HG03432 (cell line): ENCODE data around the gene COL11A1.
"Not testable (repeated sequence)": the region's sequence is repeated elsewhere in the genome, so short reads cannot be mapped to it uniquely, and the experiment has no call there.

ENCODE experiments used
- ATAC-seq: cut with Tn5 transposase; IDR thresholded peaks from one replicate; pipeline ENCODE4 v1.9.1; 2021; ENCODE audit warnings: mild to moderate bottlenecking, moderate library complexity; ENCODE audit not compliant: unreplicated experiment

Gene COL11A1

GRCh38 chr1:103084181-103084580 is 24.1 kb downstream of the COL11A1 start:
- ATAC-seq: no peak

GRCh38 chr1:103075316-103076000 is 32.9 kb downstream of the COL11A1 start:
- ATAC-seq: no peak

DNA sequence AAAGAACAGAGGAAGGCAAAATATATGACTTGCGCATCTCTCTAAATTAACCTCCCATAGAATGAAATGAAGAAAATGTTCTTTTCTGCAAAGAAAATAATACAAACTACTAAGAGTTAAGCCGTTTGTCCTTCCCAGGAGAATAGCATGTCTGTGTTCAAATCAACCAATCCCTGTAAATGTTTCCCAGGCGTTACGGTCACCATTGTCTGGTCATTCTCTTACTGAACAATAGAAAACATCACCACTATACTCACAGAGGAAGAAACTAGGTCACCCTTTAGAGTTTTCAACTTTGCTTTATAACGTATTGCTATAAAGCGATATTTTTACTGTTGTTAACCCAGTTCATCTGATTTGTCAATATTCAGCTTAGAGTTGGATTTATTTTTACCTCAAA is 34.1 kb downstream of the COL11A1 start:
- ATAC-seq: no peak

DNA sequence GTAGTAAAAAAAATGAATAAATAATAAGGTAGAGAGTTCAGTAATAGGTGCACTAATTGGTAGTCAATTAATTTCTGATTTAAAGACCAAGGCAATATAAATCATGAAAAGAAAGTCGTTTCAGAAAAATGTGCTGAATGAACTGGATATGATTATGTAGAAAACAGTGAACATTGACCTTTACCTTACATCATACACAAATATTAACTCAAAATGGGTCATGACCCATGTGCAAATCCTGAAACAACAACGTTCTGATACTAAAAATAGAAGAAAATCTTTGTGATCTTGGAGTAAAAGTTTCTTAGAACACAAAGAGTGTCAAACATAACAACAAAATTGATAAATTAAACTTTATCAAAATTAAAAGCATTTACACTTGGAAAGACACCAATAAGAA is 39.1 kb downstream of the COL11A1 start:
- ATAC-seq: no peak

DNA sequence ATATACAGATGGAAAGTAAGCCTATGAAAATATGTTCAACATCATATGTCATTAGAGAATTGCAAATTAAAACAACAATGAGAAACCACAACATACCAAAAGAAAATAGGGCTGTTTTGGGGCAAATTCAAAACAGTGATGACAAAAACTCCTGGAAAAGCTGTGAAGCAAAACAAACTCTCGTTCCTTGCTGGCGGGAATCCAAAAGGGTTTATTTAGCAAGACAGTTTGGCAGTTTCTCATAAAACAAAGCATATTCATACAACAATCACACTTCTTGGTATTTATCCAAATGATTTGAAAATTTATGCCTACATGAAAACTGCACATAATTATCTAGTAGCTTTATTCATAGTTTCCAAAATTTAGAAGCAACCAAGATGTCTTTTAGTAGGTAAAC is 44.4 kb downstream of the COL11A1 start:
- ATAC-seq: no peak

DNA sequence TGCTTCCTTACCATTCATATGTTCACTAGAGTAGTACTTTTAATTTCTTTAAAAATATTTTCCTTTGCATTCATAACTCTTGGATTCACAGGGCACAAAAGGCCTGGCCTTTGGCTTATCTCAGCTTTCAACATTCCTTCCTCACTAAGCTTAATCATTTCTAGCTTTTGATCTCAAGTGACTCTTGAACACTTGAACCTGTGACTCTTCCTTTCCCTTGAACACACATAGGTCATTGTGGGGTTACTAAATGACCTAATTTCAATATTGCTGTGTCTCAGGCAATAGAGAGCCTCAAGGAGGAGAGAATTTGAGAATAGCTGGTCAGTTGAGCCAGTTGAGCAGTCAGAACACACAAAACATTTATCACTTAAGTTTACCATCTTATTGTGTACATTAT is 49.9 kb downstream of the COL11A1 start:
- no peak for ATAC-seq

DNA sequence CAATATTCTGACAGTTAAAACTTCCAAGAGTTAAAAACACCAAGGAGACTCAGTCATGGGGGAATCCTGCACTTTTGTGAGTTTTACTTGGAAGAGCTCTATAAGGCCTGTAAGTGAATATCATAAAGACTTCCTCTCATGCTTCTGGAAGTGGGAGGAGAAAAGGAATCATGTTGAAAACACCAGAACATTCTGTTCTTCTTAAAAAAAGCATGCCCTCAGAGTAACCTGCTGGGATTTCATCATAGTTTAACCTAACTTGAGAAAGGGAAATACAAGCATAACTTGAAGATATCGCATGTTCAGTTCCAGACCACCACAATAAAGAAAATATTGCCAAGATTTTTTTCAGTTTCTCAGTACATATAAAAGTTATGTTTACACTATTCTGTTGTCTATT is 51.9 kb downstream of the COL11A1 start:
- ATAC-seq: no peak

- not testable (repeated sequence) for ATAC-seq
These were observed 80.2 kb downstream of the COL11A1 start for GRCh38 chr1:103028110-103028509.

- ATAC-seq: no peak
These were observed 82.4 kb downstream of the COL11A1 start for GRCh38 chr1:103025858-103026409.

GRCh38 chr1:103024051-103024450 is 84.3 kb downstream of the COL11A1 start:
- no peak for ATAC-seq

- no peak for ATAC-seq
These were observed 106.3 kb downstream of the COL11A1 start for GRCh38 chr1:103002005-103002404.

DNA sequence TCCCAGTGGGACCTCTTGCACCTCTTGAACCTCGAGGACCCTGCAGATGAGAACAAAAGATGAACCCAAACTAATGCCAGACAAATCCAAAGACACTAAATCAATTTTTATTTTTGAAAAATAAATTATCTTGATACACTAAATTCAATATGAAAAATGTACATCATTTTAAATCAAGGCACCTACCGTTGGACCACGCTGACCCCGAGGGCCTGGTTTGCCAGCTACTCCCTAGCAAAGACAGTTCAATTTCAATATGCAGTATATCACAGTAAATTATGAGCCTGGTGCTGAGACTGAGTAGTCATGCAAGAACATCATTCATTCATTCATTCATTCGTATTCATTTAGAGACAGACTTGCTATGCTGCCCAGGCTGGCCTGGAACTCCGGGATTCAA is 129.4 kb downstream of the COL11A1 start:
- ATAC-seq: no peak

DNA sequence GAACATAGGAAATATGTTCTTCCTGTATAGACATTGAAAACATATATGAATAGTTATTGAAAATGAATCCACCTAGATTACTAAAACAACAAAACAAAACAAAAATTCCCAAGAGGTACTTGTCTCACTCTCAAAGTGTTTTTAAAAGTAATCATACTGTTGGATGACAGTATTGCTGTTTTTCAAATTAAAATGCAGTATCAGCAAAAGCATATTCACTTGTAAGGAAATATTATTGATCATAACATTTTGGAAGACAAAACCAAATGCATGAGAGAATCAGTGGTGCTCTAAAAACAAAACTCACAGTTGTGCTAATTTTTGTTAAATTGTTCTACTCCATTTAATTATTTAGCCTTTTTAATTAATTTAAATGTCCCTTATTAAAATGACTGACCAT is 131.0 kb downstream of the COL11A1 start:
- ATAC-seq: no peak

- ATAC-seq: peak; percentile 77
These were observed 137.7 kb downstream of the COL11A1 start for GRCh38 chr1:102970496-102971078.

- no peak for ATAC-seq
These were observed 140.5 kb downstream of the COL11A1 start for GRCh38 chr1:102967786-102968185.

DNA sequence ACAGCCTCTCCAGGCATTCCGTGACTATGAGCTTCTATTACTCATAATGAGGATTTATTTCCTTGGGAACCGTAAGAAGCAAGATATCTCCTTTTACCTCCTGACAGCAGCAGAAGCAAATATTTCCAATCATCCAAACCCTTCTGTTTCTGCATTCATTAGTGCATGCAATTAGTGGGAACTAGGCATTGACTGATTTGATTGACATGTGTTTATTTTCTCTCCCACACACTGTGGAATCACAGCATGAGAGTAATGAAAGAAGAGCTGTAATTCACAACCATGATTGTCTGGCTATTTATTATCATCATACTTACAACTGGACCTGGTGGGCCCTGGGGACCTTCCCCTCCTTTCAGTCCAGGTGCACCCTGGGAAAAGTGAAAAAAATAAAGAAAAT is 146.8 kb downstream of the COL11A1 start:
- no peak for ATAC-seq

DNA sequence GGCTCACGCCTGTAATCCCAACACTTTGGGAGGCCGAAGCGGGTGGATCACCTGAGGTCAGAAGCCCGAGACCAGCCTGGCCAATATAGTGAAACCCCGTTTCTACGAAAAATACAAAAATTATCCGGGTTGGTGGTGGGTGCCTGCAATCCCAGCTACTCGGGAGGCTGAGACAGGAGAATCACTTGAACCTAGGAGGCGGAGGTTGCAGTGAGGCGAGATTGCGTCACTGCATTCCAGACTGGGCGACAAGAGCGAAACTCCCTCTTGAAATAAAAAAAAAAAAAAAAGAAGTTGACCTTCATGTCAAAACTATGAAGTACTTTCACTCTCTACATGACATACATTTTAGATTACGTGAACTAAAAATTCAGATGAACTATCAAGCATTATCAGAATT is 153.7 kb downstream of the COL11A1 start:
- ATAC-seq: no peak

DNA sequence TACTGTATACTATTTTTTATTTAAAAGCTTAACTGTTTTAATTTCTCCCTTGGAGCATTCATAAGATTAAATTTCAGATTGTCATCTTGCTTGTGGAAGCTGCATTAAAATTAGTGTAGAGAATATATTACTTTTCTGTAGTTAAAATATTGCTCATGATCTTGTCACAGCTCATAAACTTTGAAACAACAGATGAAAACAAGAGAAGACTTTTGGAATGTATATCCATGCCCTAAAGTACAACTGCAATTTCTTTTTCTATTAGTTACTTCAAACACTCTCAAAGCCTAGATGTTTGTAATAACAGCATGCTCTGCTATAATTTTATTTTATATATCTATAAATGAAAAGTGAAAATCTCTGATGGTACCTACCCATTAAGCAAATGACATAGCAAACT is 155.9 kb downstream of the COL11A1 start:
- no peak for ATAC-seq

GRCh38 chr1:102942324-102942723 is 166.0 kb downstream of the COL11A1 start:
- no peak for ATAC-seq

DNA sequence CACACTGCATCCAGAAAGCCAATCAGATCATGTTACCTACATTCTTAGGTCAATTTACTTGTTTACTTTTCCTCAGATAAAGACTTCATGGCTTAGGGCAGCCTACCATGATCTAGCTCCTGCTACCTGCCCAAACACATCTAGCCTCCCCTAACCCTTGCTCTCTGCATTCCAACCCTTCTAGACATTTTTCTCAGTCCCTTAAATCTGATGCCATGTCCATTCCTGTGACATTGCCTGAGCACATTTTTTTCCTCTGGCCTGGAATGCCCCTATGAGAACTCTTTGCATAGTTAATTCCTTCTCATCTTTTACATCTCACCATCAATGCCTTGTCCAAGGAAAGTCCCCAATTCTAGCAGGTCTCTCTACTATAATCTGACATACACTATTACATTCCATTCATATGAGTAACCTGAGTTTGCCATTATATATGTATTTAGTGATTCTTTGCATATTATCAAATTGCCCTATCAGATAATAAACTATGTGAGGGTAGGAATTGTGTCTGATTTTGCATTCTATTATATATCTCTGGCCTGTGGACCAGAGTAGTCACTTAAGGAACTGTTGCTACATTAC is 166.9 kb downstream of the COL11A1 start:
- ATAC-seq: no peak

GRCh38 chr1:102937401-102937800 is 170.9 kb downstream of the COL11A1 start:
- ATAC-seq: no peak

- ATAC-seq: not testable (repeated sequence)
These were observed 175.0 kb downstream of the COL11A1 start for GRCh38 chr1:102933362-102933761.
